ENCODE data around the gene TRAPPC12.

Gene TRAPPC12

DNA sequence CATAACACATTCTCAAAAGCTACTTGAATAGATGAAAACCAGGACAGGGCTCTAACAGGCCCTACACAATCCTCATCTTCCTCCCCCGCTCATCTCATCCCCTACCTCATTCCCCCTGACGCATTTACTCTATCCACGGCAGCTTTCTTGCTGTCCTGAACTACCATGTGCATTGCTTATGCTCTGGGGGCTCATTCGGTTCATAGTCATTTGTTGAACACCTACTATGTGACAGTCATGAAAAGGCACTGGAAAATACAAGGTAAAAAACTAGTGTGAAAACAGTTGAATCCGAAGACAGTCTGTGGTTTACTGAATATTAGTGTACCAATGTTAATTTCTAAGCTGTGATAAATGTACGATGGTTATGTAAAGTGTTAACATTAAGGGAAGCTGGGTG is 2.7 kb upstream of the TRAPPC12 start:
- H3K36me3 ChIP-seq (ENCODE audit: control insufficient read depth, insufficient read depth, low read length, severe bottlenecking): peaks cover 3% of the 10 kb centered on the region
- no peak for DNase-seq (ENCODE audit: low read depth)

DNA sequence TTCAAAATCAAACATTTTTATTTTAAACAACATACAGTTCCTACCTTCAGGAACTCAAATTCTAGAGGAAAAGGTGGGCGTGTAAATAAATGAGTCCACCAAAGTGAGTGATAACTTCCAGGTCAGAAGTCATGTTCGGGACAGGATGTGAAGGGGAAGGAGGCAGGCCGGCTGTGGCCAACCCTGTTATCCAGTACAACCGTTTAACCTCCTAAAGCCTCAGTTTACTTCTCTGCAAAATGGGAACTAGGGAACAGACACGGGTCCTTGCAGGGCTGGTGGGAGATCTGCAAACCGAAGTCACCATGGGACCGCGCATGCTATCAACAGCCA is 2.2 kb upstream of the TRAPPC12 start:
- Histone ChIP-seq H3K9ac (ENCODE audit: low read length) (peak overlapping the region; percentile 83), H3K4me1 (ENCODE audit: control insufficient read depth, insufficient read depth, low read length) (peaks cover 26% of the 10 kb centered on the region), H3K9me3 (ENCODE audit: control insufficient read depth, low read length) (no peaks in the 10 kb centered on the region), H3K4me3 (ENCODE audit: low read length) (peak overlapping the region; percentile 93), H3K36me3 (ENCODE audit: control insufficient read depth, insufficient read depth, low read length, severe bottlenecking) (peaks cover 3% of the 10 kb centered on the region), H3K27me3 (replicated peaks; ENCODE audit: control insufficient read depth, insufficient read depth, low read length) (no peaks in the 10 kb centered on the region)
- DNase-seq (ENCODE audit: low read depth): peak; percentile 51

More for the DNA sequence above, 2.7 kb upstream of the TRAPPC12 start:
- Histone ChIP-seq H3K9me3 (ENCODE audit: control insufficient read depth, low read length) (no peaks in the 10 kb centered on the region), H3K4me1 (ENCODE audit: control insufficient read depth, insufficient read depth, low read length) (peaks cover 26% of the 10 kb centered on the region), H3K9ac (ENCODE audit: low read length) (peak overlapping the region; percentile 83), H3K4me3 (ENCODE audit: low read length) (peak overlapping the region; percentile 93), H3K27me3 (replicated peaks; ENCODE audit: control insufficient read depth, insufficient read depth, low read length) (no peaks in the 10 kb centered on the region)

DNA sequence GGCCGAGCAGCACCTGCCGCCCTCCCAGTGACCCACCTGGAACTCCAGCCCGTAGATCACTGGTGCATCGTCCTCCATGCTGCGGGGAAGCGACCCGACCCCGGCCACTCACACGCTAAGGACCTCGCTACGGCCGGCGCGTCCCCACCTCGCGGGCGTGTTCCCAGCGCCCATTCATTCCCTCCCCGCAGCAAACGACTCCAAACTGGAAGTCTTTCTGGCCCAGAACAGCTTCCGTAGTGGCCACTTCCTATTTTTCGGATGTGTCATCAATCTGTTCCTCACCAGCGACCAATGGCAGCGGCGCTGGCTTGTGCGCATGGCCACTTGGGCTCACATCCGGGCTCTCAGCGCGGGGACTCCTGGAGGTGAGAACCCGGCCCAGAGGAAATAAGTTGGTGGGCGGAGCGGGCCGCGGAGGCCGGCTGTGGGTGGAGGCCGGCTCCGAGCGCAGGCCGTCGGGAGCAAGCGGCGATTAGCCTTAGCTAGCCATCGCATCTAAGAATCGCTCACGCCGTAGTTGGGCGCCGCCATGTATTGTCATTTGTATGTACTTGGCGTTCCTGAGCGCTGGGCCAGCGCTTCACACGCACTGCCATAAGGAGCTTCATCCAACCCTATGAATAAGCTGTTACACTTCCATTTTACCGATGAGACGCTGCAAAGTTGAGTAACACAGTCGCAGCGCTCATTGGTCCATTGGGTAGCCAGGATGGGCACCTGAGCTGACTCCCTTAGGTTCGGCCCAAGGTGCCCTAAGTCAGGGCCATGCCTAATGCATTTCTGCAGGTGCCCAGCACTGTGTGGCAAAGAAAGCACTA is 1.7 kb upstream of the TRAPPC12 start, which contains the start of gene EIPR1:
Gene EIPR1 (minus strand): TSS at position 207 of the 821 bp plus-strand sequence. CDS start 129 bp downstream, at position 78.
- peaks cover 26% of the 10 kb centered on the region for H3K4me1 ChIP-seq (ENCODE audit: control insufficient read depth, insufficient read depth, low read length)
- H3K9me3 ChIP-seq (ENCODE audit: control insufficient read depth, low read length): no peaks in the 10 kb centered on the region
- peak within 1 kb of the TSS; percentile 83 for H3K9ac ChIP-seq (ENCODE audit: low read length)
- H3K36me3 ChIP-seq (ENCODE audit: control insufficient read depth, insufficient read depth, low read length, severe bottlenecking): peaks cover 3% of the 10 kb centered on the region
- peak; percentile 99 for DNase-seq (ENCODE audit: low read depth)
- peak within 1 kb of the TSS; percentile 93 for H3K4me3 ChIP-seq (ENCODE audit: low read length)
- no peaks in the 10 kb centered on the region for H3K27me3 ChIP-seq (replicated peaks; ENCODE audit: control insufficient read depth, insufficient read depth, low read length)

DNA sequence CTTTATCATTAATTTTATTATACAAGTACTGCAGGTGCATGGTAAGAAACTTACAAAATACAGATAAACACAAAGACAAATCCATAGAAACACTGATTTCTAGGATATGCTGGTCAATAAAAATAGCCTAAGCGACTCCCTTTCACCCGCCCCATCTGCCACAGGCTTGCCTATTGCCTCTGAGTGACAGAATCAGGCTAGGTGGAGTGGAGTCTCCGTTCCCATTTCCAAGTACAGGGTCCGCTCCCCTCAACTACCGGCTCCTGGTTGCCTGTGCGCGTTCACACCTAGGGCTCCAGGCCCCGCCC is 201 bp upstream of the TRAPPC12 start:
- peaks cover 3% of the 10 kb centered on the region for H3K36me3 ChIP-seq (ENCODE audit: control insufficient read depth, insufficient read depth, low read length, severe bottlenecking)
- H3K4me3 ChIP-seq (ENCODE audit: low read length): peak overlapping the region; percentile 90
- no peaks in the 10 kb centered on the region for H3K27me3 ChIP-seq (replicated peaks; ENCODE audit: control insufficient read depth, insufficient read depth, low read length)
- peaks cover 26% of the 10 kb centered on the region for H3K4me1 ChIP-seq (ENCODE audit: control insufficient read depth, insufficient read depth, low read length)
- no peak for DNase-seq (ENCODE audit: low read depth)
- no peaks in the 10 kb centered on the region for H3K9me3 ChIP-seq (ENCODE audit: control insufficient read depth, low read length)
- H3K9ac ChIP-seq (ENCODE audit: low read length): peak overlapping the region; percentile 98

DNA sequence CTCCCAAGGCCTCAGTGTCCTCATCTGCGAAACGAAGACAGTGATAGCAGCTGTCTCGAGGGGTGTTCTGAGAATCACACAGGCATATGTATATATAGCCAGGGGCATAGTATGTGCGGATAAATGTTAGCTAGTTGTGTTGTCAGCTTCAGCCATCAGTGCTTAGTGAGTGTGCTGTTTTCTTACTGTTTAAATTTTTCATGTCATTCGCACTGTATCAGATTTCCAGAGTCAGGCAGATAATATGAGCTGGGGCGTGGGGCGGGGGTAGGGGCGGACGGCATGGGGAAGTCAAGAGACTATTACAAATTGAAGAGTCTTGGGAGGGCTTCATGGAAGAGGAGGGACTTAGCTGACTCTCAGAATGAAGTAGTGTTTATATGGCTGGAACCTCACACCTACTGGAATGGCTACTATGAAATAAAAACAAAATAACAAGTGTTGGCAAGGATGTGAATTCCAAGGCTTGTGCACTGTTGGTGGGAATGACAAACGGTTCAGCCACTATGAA is 7.0 kb downstream of the TRAPPC12 start:
- Histone ChIP-seq H3K9me3 (ENCODE audit: control insufficient read depth, low read length) (no peaks in the 10 kb centered on the region), H3K4me3 (ENCODE audit: low read length) (no peak overlapping the region), H3K4me1 (ENCODE audit: control insufficient read depth, insufficient read depth, low read length) (no peaks in the 10 kb centered on the region), H3K36me3 (ENCODE audit: control insufficient read depth, insufficient read depth, low read length, severe bottlenecking) (peaks cover 36% of the 10 kb centered on the region), H3K9ac (ENCODE audit: low read length) (no peak overlapping the region), H3K27me3 (replicated peaks; ENCODE audit: control insufficient read depth, insufficient read depth, low read length) (no peaks in the 10 kb centered on the region)
- DNase-seq (ENCODE audit: low read depth): no peak

DNA sequence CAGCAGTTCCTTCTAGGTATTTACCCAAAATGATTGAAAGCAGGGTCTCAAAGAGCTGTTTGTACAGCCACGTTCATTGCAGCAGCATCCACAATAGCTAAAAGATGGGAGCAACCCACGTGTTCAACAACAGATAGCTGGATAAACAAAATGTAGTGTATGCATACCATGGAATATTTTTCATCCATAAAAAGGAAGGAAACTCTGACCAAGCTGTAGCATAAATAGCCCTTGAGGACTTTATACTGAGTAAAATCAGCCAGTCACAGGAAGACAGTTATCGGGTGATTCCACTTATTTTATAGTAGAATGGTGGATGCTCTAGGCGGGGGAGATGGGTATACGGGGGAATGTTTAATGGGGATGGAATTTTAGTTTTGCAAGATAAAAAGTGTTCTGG is 7.5 kb downstream of the TRAPPC12 start:
- H3K4me1 ChIP-seq (ENCODE audit: control insufficient read depth, insufficient read depth, low read length): no peaks in the 10 kb centered on the region
- no peak overlapping the region for H3K9ac ChIP-seq (ENCODE audit: low read length)
- H3K9me3 ChIP-seq (ENCODE audit: control insufficient read depth, low read length): no peaks in the 10 kb centered on the region
- H3K4me3 ChIP-seq (ENCODE audit: low read length): no peak overlapping the region
- peaks cover 40% of the 10 kb centered on the region for H3K36me3 ChIP-seq (ENCODE audit: control insufficient read depth, insufficient read depth, low read length, severe bottlenecking)
- DNase-seq (ENCODE audit: low read depth): no peak
- no peaks in the 10 kb centered on the region for H3K27me3 ChIP-seq (replicated peaks; ENCODE audit: control insufficient read depth, insufficient read depth, low read length)

DNA sequence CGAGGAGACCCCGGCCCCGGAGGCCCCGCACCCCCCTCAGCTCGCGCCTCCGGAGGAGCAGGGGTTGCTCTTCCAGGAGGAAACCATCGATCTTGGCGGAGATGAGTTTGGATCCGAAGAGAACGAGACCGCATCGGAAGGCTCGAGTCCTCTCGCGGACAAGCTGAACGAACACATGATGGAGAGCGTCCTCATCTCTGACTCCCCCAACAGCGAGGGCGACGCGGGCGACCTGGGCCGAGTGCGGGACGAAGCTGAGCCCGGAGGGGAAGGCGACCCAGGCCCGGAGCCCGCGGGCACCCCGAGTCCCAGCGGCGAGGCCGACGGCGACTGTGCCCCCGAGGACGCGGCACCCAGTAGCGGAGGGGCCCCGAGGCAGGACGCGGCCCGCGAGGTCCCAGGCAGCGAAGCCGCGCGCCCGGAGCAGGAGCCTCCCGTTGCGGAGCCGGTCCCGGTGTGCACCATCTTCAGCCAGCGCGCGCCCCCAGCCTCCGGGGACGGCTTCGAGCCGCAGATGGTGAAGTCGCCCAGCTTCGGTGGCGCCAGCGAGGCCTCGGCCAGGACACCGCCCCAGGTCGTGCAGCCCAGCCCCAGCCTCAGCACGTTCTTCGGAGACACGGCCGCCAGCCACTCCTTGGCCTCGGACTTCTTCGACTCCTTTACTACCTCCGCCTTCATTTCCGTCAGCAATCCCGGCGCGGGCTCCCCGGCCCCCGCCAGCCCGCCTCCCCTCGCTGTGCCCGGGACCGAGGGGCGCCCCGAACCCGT is 8.3 kb downstream of the TRAPPC12 start:
- Histone ChIP-seq H3K9ac (ENCODE audit: low read length) (no peak overlapping the region), H3K36me3 (ENCODE audit: control insufficient read depth, insufficient read depth, low read length, severe bottlenecking) (peaks cover 48% of the 10 kb centered on the region), H3K27me3 (replicated peaks; ENCODE audit: control insufficient read depth, insufficient read depth, low read length) (no peaks in the 10 kb centered on the region), H3K4me3 (ENCODE audit: low read length) (no peak overlapping the region), H3K9me3 (ENCODE audit: control insufficient read depth, low read length) (no peaks in the 10 kb centered on the region), H3K4me1 (ENCODE audit: control insufficient read depth, insufficient read depth, low read length) (no peaks in the 10 kb centered on the region)
- no peak for DNase-seq (ENCODE audit: low read depth)

DNA sequence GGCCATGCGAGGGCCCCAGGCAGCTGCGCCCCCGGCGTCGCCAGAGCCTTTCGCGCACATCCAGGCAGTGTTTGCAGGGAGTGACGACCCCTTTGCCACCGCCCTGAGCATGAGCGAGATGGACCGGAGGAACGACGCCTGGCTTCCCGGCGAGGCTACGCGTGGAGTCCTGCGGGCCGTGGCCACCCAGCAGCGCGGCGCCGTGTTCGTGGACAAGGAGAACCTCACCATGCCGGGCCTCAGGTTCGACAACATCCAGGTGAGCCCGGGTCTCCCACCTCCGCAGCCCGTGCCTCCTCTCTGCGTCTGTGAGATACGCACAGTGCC is 8.9 kb downstream of the TRAPPC12 start:
- Histone ChIP-seq H3K27me3 (replicated peaks; ENCODE audit: control insufficient read depth, insufficient read depth, low read length) (no peaks in the 10 kb centered on the region), H3K9me3 (ENCODE audit: control insufficient read depth, low read length) (no peaks in the 10 kb centered on the region), H3K4me3 (ENCODE audit: low read length) (no peak overlapping the region), H3K4me1 (ENCODE audit: control insufficient read depth, insufficient read depth, low read length) (no peaks in the 10 kb centered on the region), H3K9ac (ENCODE audit: low read length) (no peak overlapping the region), H3K36me3 (ENCODE audit: control insufficient read depth, insufficient read depth, low read length, severe bottlenecking) (peaks cover 49% of the 10 kb centered on the region)
- no peak for DNase-seq (ENCODE audit: low read depth)

DNA sequence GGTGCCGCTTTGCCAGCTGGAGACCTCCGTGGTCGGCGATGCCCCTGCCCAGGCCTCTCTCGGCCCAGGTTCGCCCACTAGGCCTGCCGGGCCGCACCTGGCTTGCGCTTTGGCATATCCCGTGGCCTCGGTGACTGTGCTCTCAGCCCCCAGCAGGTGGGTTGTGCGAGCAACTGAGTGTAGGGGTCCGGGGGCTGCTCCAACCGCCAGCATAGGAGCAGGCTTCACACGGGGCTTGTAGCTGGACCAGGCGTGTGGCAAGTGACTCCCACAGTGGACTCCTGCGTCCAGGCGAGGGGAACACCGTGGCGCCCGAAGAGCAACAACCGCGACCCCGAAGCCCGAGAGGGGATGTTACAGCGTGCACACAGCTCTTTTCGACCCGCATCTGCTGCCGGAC is 9.7 kb downstream of the TRAPPC12 start:
- Histone ChIP-seq H3K4me1 (ENCODE audit: control insufficient read depth, insufficient read depth, low read length) (no peaks in the 10 kb centered on the region), H3K9me3 (ENCODE audit: control insufficient read depth, low read length) (no peaks in the 10 kb centered on the region), H3K36me3 (ENCODE audit: control insufficient read depth, insufficient read depth, low read length, severe bottlenecking) (peaks cover 55% of the 10 kb centered on the region), H3K27me3 (replicated peaks; ENCODE audit: control insufficient read depth, insufficient read depth, low read length) (no peaks in the 10 kb centered on the region), H3K9ac (ENCODE audit: low read length) (no peak overlapping the region), H3K4me3 (ENCODE audit: low read length) (no peak overlapping the region)
- no peak for DNase-seq (ENCODE audit: low read depth)

DNA sequence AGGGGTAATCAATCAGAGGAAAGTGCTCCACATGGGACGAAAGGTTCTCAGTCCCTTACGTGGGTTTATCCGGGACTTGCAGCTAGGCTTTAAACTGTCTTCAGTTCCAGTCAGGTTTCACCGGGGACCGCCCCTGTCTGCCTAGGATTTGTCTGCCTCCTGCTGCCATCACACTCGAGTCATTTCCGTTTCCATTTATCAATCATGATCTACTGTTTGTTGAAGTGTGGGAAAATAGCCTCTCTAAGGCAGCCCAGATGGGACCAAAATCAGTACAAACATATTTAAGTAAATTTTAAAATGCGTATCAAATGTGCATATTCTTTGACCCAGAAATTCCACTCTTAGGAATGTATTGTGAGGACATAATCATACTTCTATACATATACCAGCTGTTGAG is 10.5 kb downstream of the TRAPPC12 start:
- Histone ChIP-seq H3K4me1 (ENCODE audit: control insufficient read depth, insufficient read depth, low read length) (no peaks in the 10 kb centered on the region), H3K4me3 (ENCODE audit: low read length) (no peak overlapping the region), H3K9me3 (ENCODE audit: control insufficient read depth, low read length) (no peaks in the 10 kb centered on the region), H3K36me3 (ENCODE audit: control insufficient read depth, insufficient read depth, low read length, severe bottlenecking) (peaks cover 60% of the 10 kb centered on the region), H3K27me3 (replicated peaks; ENCODE audit: control insufficient read depth, insufficient read depth, low read length) (no peaks in the 10 kb centered on the region), H3K9ac (ENCODE audit: low read length) (no peak overlapping the region)
- DNase-seq (ENCODE audit: low read depth): no peak

DNA sequence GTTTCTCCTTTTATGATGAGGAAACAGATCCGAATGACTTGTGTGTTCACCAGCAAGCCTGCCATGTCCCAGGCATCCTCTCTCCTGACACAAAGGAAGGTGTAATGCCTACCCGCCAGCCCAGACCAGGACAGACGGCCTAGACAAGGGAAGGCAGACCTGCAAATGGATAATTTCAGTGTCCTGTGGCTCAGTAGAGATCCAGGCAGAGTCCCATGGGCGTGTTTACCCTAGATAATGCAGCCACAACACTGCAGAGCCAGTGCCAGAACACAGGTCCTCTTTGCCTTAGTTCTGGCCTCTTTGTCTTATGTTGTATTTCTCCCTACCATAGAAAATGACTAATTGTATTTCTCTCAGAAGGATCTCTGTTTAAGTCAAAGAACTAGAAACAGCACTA is 12.7 kb downstream of the TRAPPC12 start:
- no peak overlapping the region for H3K9ac ChIP-seq (ENCODE audit: low read length)
- H3K36me3 ChIP-seq (ENCODE audit: control insufficient read depth, insufficient read depth, low read length, severe bottlenecking): peaks cover 71% of the 10 kb centered on the region
- DNase-seq (ENCODE audit: low read depth): no peak
- no peaks in the 10 kb centered on the region for H3K4me1 ChIP-seq (ENCODE audit: control insufficient read depth, insufficient read depth, low read length)
- peaks cover 18% of the 10 kb centered on the region for H3K9me3 ChIP-seq (ENCODE audit: control insufficient read depth, low read length)
- H3K4me3 ChIP-seq (ENCODE audit: low read length): no peak overlapping the region
- no peaks in the 10 kb centered on the region for H3K27me3 ChIP-seq (replicated peaks; ENCODE audit: control insufficient read depth, insufficient read depth, low read length)
